IMR-90 (cell line): ENCODE measurements around the gene PCDHGC4. TPM values are rescaled to one million over a fixed set of nuclear protein-coding genes. Genes with fewer than 3 reads are reported as not detected.

ENCODE experiments used
- ATAC-seq: fragments of 200-7000 bp; cut with Tn5 transposase; 2 replicates; pipeline ENCODE4 v1.9.1; 2020; ENCODE audit warnings: low read depth, mild to moderate bottlenecking, moderate library complexity
- BruUV-seq: library from RNA; stranded (reverse); fragments of 400-500 nt; replicated peaks from 2 replicates; lab custom pipeline; 2021; lab: Mats Ljungman, UMichigan
- CTCF ChIA-PET: fragments of 300-600 bp; formaldehyde crosslinking; extraction: SDS; loops from one replicate; lab custom pipeline; 2021; ENCODE audit warnings: antibody characterized with exemption; lab: Yijun Ruan, JAX
- POLR2A ChIA-PET: fragments of 300-600 bp; sonication (Branson Sonifier 250); formaldehyde crosslinking; loops from one replicate; lab custom pipeline; 2022; ENCODE audit warnings: antibody characterized with exemption; ENCODE audit not compliant: unreplicated experiment; lab: Charles Lee
- DNase-seq: peaks from one replicate; pipeline ENCODE4 v3.0.0; 2013
- H2AFZ ChIP-seq: replicated peaks from 2 replicates; pipeline ENCODE3; 2013; ENCODE audit warnings: low read length, mild to moderate bottlenecking; ENCODE audit not compliant: poor library complexity
- H2AK5ac ChIP-seq: 2 replicates; pipeline ENCODE4 v1.6.1; 2013; ENCODE audit warnings: low read depth, low read length, inconsistent platforms
- H2AK9ac ChIP-seq: replicated peaks from 2 replicates; pipeline ENCODE3; 2013; ENCODE audit warnings: mild to moderate bottlenecking, low read depth, low read length, moderate library complexity; ENCODE audit not compliant: poor library complexity
- H2BK120ac ChIP-seq: 2 replicates; pipeline ENCODE4 v1.6.1; 2013; ENCODE audit warnings: low read depth, low read length, inconsistent platforms
- H2BK15ac ChIP-seq: 3 replicates; pipeline ENCODE4 v1.6.1; 2013; ENCODE audit warnings: low read depth, low read length, inconsistent platforms
- H2BK20ac ChIP-seq: 2 replicates; pipeline ENCODE4 v1.6.1; 2013; ENCODE audit warnings: low read depth, mild to moderate bottlenecking, inconsistent platforms, low read length, moderate library complexity
- H2BK5ac ChIP-seq: 2 replicates; pipeline ENCODE4 v1.6.1; 2013; ENCODE audit warnings: mild to moderate bottlenecking, low read depth, low read length, inconsistent platforms; ENCODE audit not compliant: poor library complexity, severe bottlenecking
- H3K14ac ChIP-seq: replicated peaks from 2 replicates; pipeline ENCODE4 v1.6.1; 2013; ENCODE audit warnings: low read depth, low read length, inconsistent platforms
- H3K18ac ChIP-seq: 2 replicates; pipeline ENCODE4 v1.6.1; 2013; ENCODE audit warnings: low read depth, low read length, control low read depth
- H3K23ac ChIP-seq: 2 replicates; pipeline ENCODE4 v1.6.1; 2013; ENCODE audit warnings: low read depth, low read length, inconsistent platforms
- H3K27ac ChIP-seq: 2 replicates; pipeline ENCODE4 v1.5.1; 2013; ENCODE audit warnings: mild to moderate bottlenecking, control low read depth, low read length; ENCODE audit not compliant: insufficient read depth
- H3K27me3 ChIP-seq: 2 replicates; pipeline ENCODE4 v1.6.1; 2013; ENCODE audit warnings: low read length; ENCODE audit not compliant: control insufficient read depth, insufficient read depth
- H3K36me3 ChIP-seq: 2 replicates; pipeline ENCODE4 v1.6.1; 2013; ENCODE audit warnings: low read length, mixed read lengths; ENCODE audit not compliant: control insufficient read depth, insufficient read depth
- H3K4ac ChIP-seq: 2 replicates; pipeline ENCODE4 v1.6.1; 2013; ENCODE audit warnings: low read depth, low read length, inconsistent platforms
- H3K4me1 ChIP-seq: 2 replicates; pipeline ENCODE4 v1.6.1; 2013; ENCODE audit warnings: low read length, mixed read lengths; ENCODE audit not compliant: control insufficient read depth, insufficient read depth
- H3K4me2 ChIP-seq: 2 replicates; pipeline ENCODE4 v1.6.1; 2013; ENCODE audit warnings: low read depth, mild to moderate bottlenecking, control low read depth, low read length, moderate library complexity
- H3K4me3 ChIP-seq: 2 replicates; pipeline ENCODE4 v1.5.1; 2013; ENCODE audit warnings: low read depth, mild to moderate bottlenecking, control low read depth, low read length, moderate library complexity; ENCODE audit not compliant: insufficient read depth
- H3K56ac ChIP-seq: 2 replicates; pipeline ENCODE4 v1.6.1; 2013; ENCODE audit warnings: low read length, inconsistent platforms; ENCODE audit not compliant: insufficient read depth; ENCODE audit errors: extremely low read depth
- H3K79me1 ChIP-seq, 2 experiments: 2 replicates each; pipeline ENCODE4 v1.6.1; 2013; ENCODE audit warnings: low read length in 2 of 2, inconsistent platforms in 1 of 2, low read depth in 1 of 2
- H3K9ac ChIP-seq: 2 replicates; pipeline ENCODE4 v1.6.1; 2013; ENCODE audit warnings: low read depth, low read length, control low read depth
- H3K9me1 ChIP-seq: 2 replicates; pipeline ENCODE4 v1.6.1; 2013; ENCODE audit warnings: low read length, inconsistent platforms; ENCODE audit not compliant: insufficient read depth
- H3K9me3 ChIP-seq: 2 replicates; pipeline ENCODE4 v1.6.1; 2013; ENCODE audit warnings: low read length; ENCODE audit not compliant: control insufficient read depth, insufficient read depth
- H4K20me1 ChIP-seq: 2 replicates; pipeline ENCODE4 v1.6.1; 2013; ENCODE audit warnings: low read length, inconsistent platforms; ENCODE audit not compliant: insufficient read depth
- H4K5ac ChIP-seq: 2 replicates; pipeline ENCODE4 v1.6.1; 2013; ENCODE audit warnings: mild to moderate bottlenecking, low read depth, low read length, control low read depth
- H4K8ac ChIP-seq, 2 experiments: 2 replicates each; pipeline ENCODE4 v1.6.1; 2013; ENCODE audit warnings: low read depth in 2 of 2, low read length in 2 of 2, control low read depth in 1 of 2, inconsistent platforms in 1 of 2
- H4K91ac ChIP-seq: 2 replicates; pipeline ENCODE4 v1.6.1; 2013; ENCODE audit warnings: low read depth, low read length, inconsistent platforms; ENCODE audit not compliant: insufficient read depth
- BHLHE40 ChIP-seq: fragments of 150-350 bp; IDR thresholded peaks from 2 replicates; pipeline ENCODE4 v1.6.1; 2016; ENCODE audit warnings: mild to moderate bottlenecking, low read depth, low read length
- CEBPB ChIP-seq: IDR thresholded peaks from 2 replicates; pipeline ENCODE4 v1.6.1; 2012; ENCODE audit warnings: low read depth, low read length, improper control_type of control experiment
- CHD1 ChIP-seq: IDR thresholded peaks from 2 replicates; pipeline ENCODE4 v1.6.1; 2012; ENCODE audit warnings: low read depth, low read length, improper control_type of control experiment
- ELK1 ChIP-seq: fragments of 150-350 bp; IDR thresholded peaks from 2 replicates; pipeline ENCODE4 v1.6.1; 2016; ENCODE audit warnings: low read depth, mild to moderate bottlenecking, low read length, moderate library complexity, borderline replicate concordance
- FOS ChIP-seq: fragments of 150-350 bp; IDR thresholded peaks from 2 replicates; pipeline ENCODE4 v1.6.1; 2016; ENCODE audit warnings: low read depth, low read length
- MAFK ChIP-seq: IDR thresholded peaks from 2 replicates; pipeline ENCODE4 v1.6.1; 2012; ENCODE audit warnings: low read depth, low read length, improper control_type of control experiment
- MAZ ChIP-seq: IDR thresholded peaks from 2 replicates; pipeline ENCODE4 v1.6.1; 2012; ENCODE audit warnings: low read depth, mild to moderate bottlenecking, low read length, improper control_type of control experiment, moderate library complexity, borderline replicate concordance
- MXI1 ChIP-seq: IDR thresholded peaks from 2 replicates; pipeline ENCODE4 v1.6.1; 2012; ENCODE audit warnings: low read depth, mild to moderate bottlenecking, low read length, moderate library complexity, borderline replicate concordance
- NFE2L2 ChIP-seq: fragments of 150-350 bp; IDR thresholded peaks from 2 replicates; pipeline ENCODE4 v1.6.1; 2016; ENCODE audit warnings: low read depth, mild to moderate bottlenecking, low read length
- POLR2A ChIP-seq: IDR thresholded peaks from 2 replicates; pipeline ENCODE4 v1.6.1; 2012; ENCODE audit warnings: mild to moderate bottlenecking, low read depth, low read length
- RAD21 ChIP-seq: IDR thresholded peaks from 2 replicates; pipeline ENCODE4 v1.6.1; 2012; ENCODE audit warnings: low read length, improper control_type of control experiment
- RCOR1 ChIP-seq: IDR thresholded peaks from 2 replicates; pipeline ENCODE4 v1.6.1; 2012; ENCODE audit warnings: mild to moderate bottlenecking, low read length, improper control_type of control experiment; ENCODE audit not compliant: insufficient replicate concordance
- RFX5 ChIP-seq: IDR thresholded peaks from 2 replicates; pipeline ENCODE4 v1.8.0; 2012; ENCODE audit warnings: low read depth, mild to moderate bottlenecking, low read length, moderate library complexity
- SMC3 ChIP-seq: fragments of 150-350 bp; IDR thresholded peaks from 2 replicates; pipeline ENCODE4 v1.6.1; 2016; ENCODE audit warnings: low read depth, mild to moderate bottlenecking, antibody characterized with exemption, low read length, moderate library complexity
- WGBS, 2 experiments: methylation state at CpG; one replicate each; pipeline versions ENCODE4 v1.1.5 to v1.1.7; 2013; ENCODE audit warnings: missing lambda C conversion rate in 2 of 2; ENCODE audit not compliant: insufficient read length in 1 of 2; ENCODE audit errors: extremely low coverage in 2 of 2; 5-methylcytosine and 5-hydroxymethylcytosine counted together
- dilution Hi-C: fragments of 300-500 bp; cut with HindIII; formaldehyde crosslinking; loops from one replicate; pipeline ENCODE4 v1.14.3; 2018; ENCODE audit warnings: low sequenced_read_pairs; ENCODE audit not compliant: unreplicated experiment
- in situ Hi-C: fragments of 300-500 bp; cut with MboI; formaldehyde crosslinking; loops from 3 replicates; pipeline ENCODE4 v1.14.3; 2019; ENCODE audit warnings: low sequenced_read_pairs, inconsistent platforms, mixed read lengths
- intact Hi-C: fragments of 100-400 bp; cut with micrococcal nuclease; formaldehyde crosslinking; loops from 2 replicates; pipeline ENCODE4 v1.10.0; 2022
- polyA plus RNA-seq, 3 experiments: library from polyadenylated mRNA; depleted of rRNA; stranded (reverse); fragments of >200 nt; gene quantifications; 2 replicates each; pipeline ENCODE4 v1.2.3, GENCODE V29; 2012; ENCODE audit warnings: low replicate concordance in 1 of 3
- total RNA-seq: library from RNA; depleted of rRNA; stranded (reverse); fragments of >200 nt; gene quantifications from 2 replicates; pipeline ENCODE4 v1.2.3, GENCODE V29; 2012
- TF ChIP-seq, protein P1 (sequence below): fragments of 150-350 bp; IDR thresholded peaks from 2 replicates; pipeline ENCODE4 v1.6.1; 2017; ENCODE audit warnings: mild to moderate bottlenecking, antibody characterized with exemption, low read length, low read depth
- TF ChIP-seq, protein P2 (sequence below): conservative IDR thresholded peaks from 2 replicates; pipeline ENCODE4 v1.5.1; 2012; ENCODE audit warnings: mild to moderate bottlenecking, low read depth, low read length, improper control_type of control experiment

The PCDHGC4 gene
- total and polyA plus RNA-seq, 2 of the 4 experiments (the other 2 are of a cell fraction), result 0.65 to 1.6 TPM

GRCh38 chr5:141490771-141491170 lies 5.9 kb downstream of the PCDHGC4 start:
- Histone ChIP-seq H4K91ac (no peak overlapping the region), H3K9me3 (no peaks in the 10 kb centered on the region), H2BK120ac (no peak overlapping the region), H3K79me1 (peaks cover 34 to 75% of the 10 kb centered on the region in 2 experiments), H3K18ac (no peak overlapping the region), H2AK5ac (no peak overlapping the region; the same call in 1 of the 2 replicates), H3K4me1 (peaks cover 37% of the 10 kb centered on the region), H3K9me1 (peaks cover 34% of the 10 kb centered on the region), H4K5ac (no peak overlapping the region), H4K8ac (no peak overlapping the region), H2BK20ac (no peak overlapping the region), H4K20me1 (peaks cover 59% of the 10 kb centered on the region), H2BK5ac (no peak overlapping the region), H2AFZ (no peak overlapping the region), H2AK9ac (peak overlapping the region; percentile 5), H3K23ac (no peak overlapping the region), H3K27ac (no peak overlapping the region), H3K36me3 (peaks cover 46% of the 10 kb centered on the region), H3K56ac (no peak overlapping the region), H2BK15ac (no peak overlapping the region), H3K4me2 (no peak overlapping the region), H3K27me3 (no peaks in the 10 kb centered on the region), H3K14ac (no peak overlapping the region), H3K4me3 (no peak overlapping the region), H3K9ac (no peak overlapping the region), H3K4ac (no peak overlapping the region)
- 80% methylated on average over 4 of the region's 13 CpGs; no CpG with 5 or more reads in 1 of the 2 experiments for WGBS, 2 experiments
- in situ Hi-C loops, result no loop called here
- intact Hi-C loops, result no loop called here
- dilution Hi-C loops, result no loop called here
- TF ChIP-seq NFE2L2 (no peak), MAZ (no peak), POLR2A (no peak), FOS (no peak), MXI1 (no peak), ELK1 (no peak), RAD21 (no peak), BHLHE40 (no peak), CHD1 (no peak), MAFK (no peak), CEBPB (no peak), RFX5 (no peak), RCOR1 (no peak), SMC3 (no peak)
- TF ChIP-seq, protein P1, sequence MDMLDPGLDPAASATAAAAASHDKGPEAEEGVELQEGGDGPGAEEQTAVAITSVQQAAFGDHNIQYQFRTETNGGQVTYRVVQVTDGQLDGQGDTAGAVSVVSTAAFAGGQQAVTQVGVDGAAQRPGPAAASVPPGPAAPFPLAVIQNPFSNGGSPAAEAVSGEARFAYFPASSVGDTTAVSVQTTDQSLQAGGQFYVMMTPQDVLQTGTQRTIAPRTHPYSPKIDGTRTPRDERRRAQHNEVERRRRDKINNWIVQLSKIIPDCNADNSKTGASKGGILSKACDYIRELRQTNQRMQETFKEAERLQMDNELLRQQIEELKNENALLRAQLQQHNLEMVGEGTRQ, result no peak
- TF ChIP-seq, protein P2, sequence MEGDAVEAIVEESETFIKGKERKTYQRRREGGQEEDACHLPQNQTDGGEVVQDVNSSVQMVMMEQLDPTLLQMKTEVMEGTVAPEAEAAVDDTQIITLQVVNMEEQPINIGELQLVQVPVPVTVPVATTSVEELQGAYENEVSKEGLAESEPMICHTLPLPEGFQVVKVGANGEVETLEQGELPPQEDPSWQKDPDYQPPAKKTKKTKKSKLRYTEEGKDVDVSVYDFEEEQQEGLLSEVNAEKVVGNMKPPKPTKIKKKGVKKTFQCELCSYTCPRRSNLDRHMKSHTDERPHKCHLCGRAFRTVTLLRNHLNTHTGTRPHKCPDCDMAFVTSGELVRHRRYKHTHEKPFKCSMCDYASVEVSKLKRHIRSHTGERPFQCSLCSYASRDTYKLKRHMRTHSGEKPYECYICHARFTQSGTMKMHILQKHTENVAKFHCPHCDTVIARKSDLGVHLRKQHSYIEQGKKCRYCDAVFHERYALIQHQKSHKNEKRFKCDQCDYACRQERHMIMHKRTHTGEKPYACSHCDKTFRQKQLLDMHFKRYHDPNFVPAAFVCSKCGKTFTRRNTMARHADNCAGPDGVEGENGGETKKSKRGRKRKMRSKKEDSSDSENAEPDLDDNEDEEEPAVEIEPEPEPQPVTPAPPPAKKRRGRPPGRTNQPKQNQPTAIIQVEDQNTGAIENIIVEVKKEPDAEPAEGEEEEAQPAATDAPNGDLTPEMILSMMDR, result no peak
- ChIA-PET POLR2A (no interaction called here), CTCF (no interaction called here)
- no peak for DNase-seq
- no TSS peak for BruUV-seq
- ATAC-seq, result no peak
